PFSK-1 (cell line): ENCODE results near the gene AGBL5.

Experiments
- POLR2AphosphoS5 ChIP-seq: IDR thresholded peaks from 2 replicates; pipeline ENCODE4 v1.6.1; 2012; ENCODE audit warnings: low read depth, mild to moderate bottlenecking, control low read depth, low read length, moderate library complexity
- REST ChIP-seq, 2 experiments: IDR thresholded peaks; 2 replicates each; pipeline versions ENCODE4 v1.6.1 to v1.8.0; 2011 to 2012; ENCODE audit warnings: low read depth in 2 of 2, low read length in 2 of 2, control low read depth in 1 of 2, inconsistent platforms in 1 of 2, mild to moderate bottlenecking in 1 of 2, moderate library complexity in 1 of 2; ENCODE audit not compliant: insufficient read depth in 1 of 2
- SIN3A ChIP-seq: IDR thresholded peaks from 2 replicates; pipeline ENCODE4 v1.6.1; 2012; ENCODE audit warnings: mild to moderate bottlenecking, low read length, moderate library complexity, borderline replicate concordance; ENCODE audit not compliant: insufficient read depth
- TAF1 ChIP-seq: IDR thresholded peaks from 2 replicates; pipeline ENCODE4 v1.6.1; 2012; ENCODE audit warnings: low read length, control low read depth, borderline replicate concordance; ENCODE audit not compliant: insufficient read depth

- TF ChIP-seq POLR2AphosphoS5, result no peak
- TF ChIP-seq SIN3A, result no peak
- no peak for TF ChIP-seq TAF1
- TF ChIP-seq REST (IDR thresholded peaks at IDR 0.05; ENCODE audit: insufficient read depth in 1 of 2, low read depth in 2 of 2, low read length in 2 of 2), result no peak
Measured at GRCh38 chr2:27084297-27085061, 33.0 kb downstream of the AGBL5 start.
